ENCODE data around the gene TWSG1. TPM values are rescaled to one million over a fixed set of nuclear protein-coding genes. Genes with fewer than 3 reads are reported as not detected.

Gene TWSG1
- total and polyA plus RNA-seq, 11 donors: 6.9 to 18.0 (median 13.3) TPM

GRCh38 chr18:9340472-9340871, 5.9 kb downstream of the TWSG1 start:
- H3K27me3 ChIP-seq: no peaks in the 10 kb centered on the region
- H3K9me3 ChIP-seq: peaks cover 0 to 6% (median 0%) of the 10 kb centered on the region in 12 donors
- peaks cover 0 to 19% (median 3%) of the 10 kb centered on the region in 12 donors for H3K4me1 ChIP-seq
- TF ChIP-seq CTCF (IDR thresholded peaks at IDR 0.05) (no peak), POLR2A (IDR thresholded peaks at IDR 0.05) (no peak)
- WGBS, 4 donors: 94 to 98% (median 95%) methylated on average over 6 of the region's 6 CpGs
- no peak overlapping the region for H3K4me3 ChIP-seq
- intact Hi-C loops (cut with DNase I): loop anchor here in 1 of 10 donors (10.0 kb wide), 1 partner anchor 174 kb away; no protein-coding TSS in a partner anchor
- no peak for ATAC-seq
- DNase-seq: no peak
- H3K36me3 ChIP-seq: peaks cover 0 to 54% (median 19%) of the 10 kb centered on the region in 9 donors
- no peak overlapping the region for H3K27ac ChIP-seq

- Histone ChIP-seq H3K9me3 (peaks cover 0 to 6% (median 0%) of the 10 kb centered on the region in 12 donors), H3K27me3 (no peaks in the 10 kb centered on the region), H3K4me1 (peaks cover 0 to 10% (median 4%) of the 10 kb centered on the region in 12 donors), H3K27ac (no peak overlapping the region), H3K36me3 (peaks cover 0 to 42% (median 8%) of the 10 kb centered on the region in 9 donors), H3K4me3 (no peak overlapping the region)
- no peak for DNase-seq
- TF ChIP-seq POLR2A (IDR thresholded peaks at IDR 0.05) (no peak), CTCF (IDR thresholded peaks at IDR 0.05) (no peak)
- no peak for ATAC-seq
- intact Hi-C loops (cut with DNase I): loop anchor here in 1 of 10 donors (10.0 kb wide), 1 partner anchor 171 kb away; no protein-coding TSS in a partner anchor
Measured at GRCh38 chr18:9343577-9343976, 9.0 kb downstream of the TWSG1 start.

GRCh38 chr18:9346775-9347174, 12.2 kb downstream of the TWSG1 start:
- H3K36me3 ChIP-seq: peaks cover 0 to 22% (median 5%) of the 10 kb centered on the region in 9 donors
- DNase-seq (no peak), ATAC-seq (no peak)
- TF ChIP-seq CTCF (IDR thresholded peaks at IDR 0.05): no peak
- no peak for TF ChIP-seq POLR2A (IDR thresholded peaks at IDR 0.05)
- 95 to 100% (median 98%) methylated on average over 2 of the region's 2 CpGs for WGBS, 4 donors
- peaks cover 0 to 6% (median 0%) of the 10 kb centered on the region in 12 donors for H3K9me3 ChIP-seq
- intact Hi-C loops (cut with DNase I): loop anchor here in 1 of 10 donors (10.0 kb wide), 1 partner anchor 168 kb away; no protein-coding TSS in a partner anchor
- no peak overlapping the region for H3K4me3 ChIP-seq
- no peak overlapping the region for H3K27ac ChIP-seq
- no peaks in the 10 kb centered on the region for H3K27me3 ChIP-seq
- H3K4me1 ChIP-seq: peaks cover 0 to 18% (median 4%) of the 10 kb centered on the region in 12 donors

- peaks cover 0 to 18% (median 0%) of the 10 kb centered on the region in 9 donors for H3K36me3 ChIP-seq
- H3K27ac ChIP-seq: no peak overlapping the region
- H3K4me1 ChIP-seq: peaks cover 0 to 18% (median 4%) of the 10 kb centered on the region in 12 donors
- ATAC-seq: no peak
- TF ChIP-seq CTCF (IDR thresholded peaks at IDR 0.05): no peak
- no peak for TF ChIP-seq POLR2A (IDR thresholded peaks at IDR 0.05)
- intact Hi-C loops (cut with DNase I): loop anchor here in 1 of 10 donors (10.0 kb wide), 1 partner anchor 167 kb away; no protein-coding TSS in a partner anchor
- H3K4me3 ChIP-seq: no peak overlapping the region
- H3K9me3 ChIP-seq: peaks cover 0 to 6% (median 0%) of the 10 kb centered on the region in 12 donors
- H3K27me3 ChIP-seq: no peaks in the 10 kb centered on the region
- DNase-seq: no peak
- WGBS, 4 donors: 45 to 62% (median 52%) methylated on average over 3 of the region's 3 CpGs
Measured at GRCh38 chr18:9348079-9348671, 13.6 kb downstream of the TWSG1 start.

All from heart left ventricle (tissue), 16 donors.